ENCODE results near the gene SULT4A1.

DNA sequence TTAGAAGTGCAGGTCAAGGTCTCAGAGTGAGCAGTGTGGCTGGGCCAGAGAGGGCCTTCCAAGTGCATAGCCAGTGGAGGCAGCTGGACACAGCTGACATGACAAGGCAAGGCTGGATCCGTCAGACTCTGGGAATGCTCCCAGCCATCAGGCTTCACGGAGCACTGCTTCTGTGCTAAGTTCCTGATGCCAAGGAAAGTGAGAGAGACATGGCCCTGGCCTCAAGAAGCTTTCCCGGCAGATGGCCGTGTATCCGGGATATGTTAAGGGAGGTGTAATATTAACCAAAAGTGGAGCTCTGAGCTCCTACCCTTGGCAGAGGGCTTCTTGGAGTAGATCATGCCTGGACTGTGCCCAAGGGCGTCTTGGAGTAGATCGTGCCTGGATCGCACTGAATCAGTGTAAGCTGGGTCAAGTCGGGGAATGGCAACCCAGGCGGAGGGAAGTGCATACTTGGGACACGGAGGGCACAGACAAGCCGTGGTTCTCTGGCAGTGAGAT, 42.8 kb downstream of the SULT4A1 start:
- TF ChIP-seq, protein P1, sequence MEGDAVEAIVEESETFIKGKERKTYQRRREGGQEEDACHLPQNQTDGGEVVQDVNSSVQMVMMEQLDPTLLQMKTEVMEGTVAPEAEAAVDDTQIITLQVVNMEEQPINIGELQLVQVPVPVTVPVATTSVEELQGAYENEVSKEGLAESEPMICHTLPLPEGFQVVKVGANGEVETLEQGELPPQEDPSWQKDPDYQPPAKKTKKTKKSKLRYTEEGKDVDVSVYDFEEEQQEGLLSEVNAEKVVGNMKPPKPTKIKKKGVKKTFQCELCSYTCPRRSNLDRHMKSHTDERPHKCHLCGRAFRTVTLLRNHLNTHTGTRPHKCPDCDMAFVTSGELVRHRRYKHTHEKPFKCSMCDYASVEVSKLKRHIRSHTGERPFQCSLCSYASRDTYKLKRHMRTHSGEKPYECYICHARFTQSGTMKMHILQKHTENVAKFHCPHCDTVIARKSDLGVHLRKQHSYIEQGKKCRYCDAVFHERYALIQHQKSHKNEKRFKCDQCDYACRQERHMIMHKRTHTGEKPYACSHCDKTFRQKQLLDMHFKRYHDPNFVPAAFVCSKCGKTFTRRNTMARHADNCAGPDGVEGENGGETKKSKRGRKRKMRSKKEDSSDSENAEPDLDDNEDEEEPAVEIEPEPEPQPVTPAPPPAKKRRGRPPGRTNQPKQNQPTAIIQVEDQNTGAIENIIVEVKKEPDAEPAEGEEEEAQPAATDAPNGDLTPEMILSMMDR (IDR thresholded peaks at IDR 0.05): no peak
- no peak for TF ChIP-seq POLR2A (IDR thresholded peaks at IDR 0.05)

Measured in body of pancreas (tissue), 4 donors.